Measurements from ENCODE around the gene DNAJC5. TPM values are rescaled to one million over a fixed set of nuclear protein-coding genes. Genes with fewer than 3 reads are reported as not detected.

DNAJC5 gene

GRCh38 chr20:63980806-63981728 lies 86.1 kb downstream of the DNAJC5 start, which contains the start of gene PRPF6:
Gene PRPF6 (plus strand): TSS chr20:63981132. CDS start chr20:63981246, 114 bp downstream.
- Histone ChIP-seq H2BK15ac (ENCODE audit: low read length) (peak within 1 kb of the TSS; percentile 86), H3K27me3 (ENCODE audit: control insufficient read depth in 3 of 3, insufficient read depth in 3 of 3, low read depth in 1 of 3, low read length in 3 of 3) (peaks cover 0 to 3% (median 0%) of the 10 kb centered on the region in 3 experiments), H3K4me2 (ENCODE audit: insufficient read depth, low read length, poor library complexity, severe bottlenecking) (peak within 1 kb of the TSS; percentile 99), H3K27ac (replicated peaks; ENCODE audit: low read length) (peak within 1 kb of the TSS; percentile 85), H3K9me3 (replicated peaks in 1 of 2; ENCODE audit: control insufficient read depth in 2 of 2, insufficient read depth in 1 of 2, low read depth in 1 of 2, low read length in 2 of 2) (no peaks in the 10 kb centered on the region), H2BK120ac (ENCODE audit: low read depth, low read length) (peak within 1 kb of the TSS; percentile 95), H3K79me1 (ENCODE audit: low read depth, low read length) (peaks cover 10% of the 10 kb centered on the region), H3K9ac (ENCODE audit: low read depth, low read length, poor library complexity) (peak within 1 kb of the TSS; percentile 93), H3K23ac (ENCODE audit: low read depth, low read length, poor library complexity) (peak within 1 kb of the TSS; percentile 98), H3K14ac (ENCODE audit: low read length) (peak within 1 kb of the TSS; percentile 96), H4K91ac (ENCODE audit: low read depth, low read length, poor library complexity) (peak within 1 kb of the TSS; percentile 94), H2AK5ac (ENCODE audit: low read depth, low read length) (peak within 1 kb of the TSS; percentile 99), H2AFZ (ENCODE audit: low read length) (peak within 1 kb of the TSS; percentile 88), H3K18ac (ENCODE audit: low read length) (peak within 1 kb of the TSS; percentile 97), H3K4ac (ENCODE audit: low read length) (peak within 1 kb of the TSS; percentile 91), H4K8ac (ENCODE audit: low read depth, low read length) (peak within 1 kb of the TSS; percentile 98), H3K4me3 (ENCODE audit: low read length in 2 of 2) (peak within 1 kb of the TSS; percentile 92 to 93), H2BK5ac (ENCODE audit: low read length) (peak within 1 kb of the TSS; percentile 77), H3K4me1 (ENCODE audit: control insufficient read depth in 2 of 2, insufficient read depth in 1 of 2, low read depth in 1 of 2, low read length in 2 of 2) (peaks cover 11 to 14% of the 10 kb centered on the region in 2 donors), H2BK12ac (ENCODE audit: low read length) (peak within 1 kb of the TSS; percentile 99), H3K36me3 (replicated peaks in 1 of 2; ENCODE audit: control insufficient read depth in 2 of 2, insufficient read depth in 2 of 2, low read length in 2 of 2) (peaks cover 16 to 37% of the 10 kb centered on the region in 2 donors)
- DNase-seq (ENCODE audit: low spot score): peak; percentile 92
- no CpG with 5 or more reads among the region's 75 CpGs for WGBS, 2 donors (ENCODE audit: extremely low coverage in 2 of 2, insufficient read length in 2 of 2, insufficient replicate concordance in 1 of 2)

GRCh38 chr20:63982937-63983336 lies 88.0 kb downstream of the DNAJC5 start:
- no peaks in the 10 kb centered on the region for H3K9me3 ChIP-seq (replicated peaks in 1 of 2; ENCODE audit: control insufficient read depth in 2 of 2, insufficient read depth in 1 of 2, low read depth in 1 of 2, low read length in 2 of 2)
- no peak overlapping the region for H2AFZ ChIP-seq (ENCODE audit: low read length)
- H3K23ac ChIP-seq (ENCODE audit: low read depth, low read length, poor library complexity): no peak overlapping the region
- no peak overlapping the region for H3K27ac ChIP-seq (replicated peaks; ENCODE audit: low read length)
- H3K4me1 ChIP-seq (ENCODE audit: control insufficient read depth in 2 of 2, insufficient read depth in 1 of 2, low read depth in 1 of 2, low read length in 2 of 2): peaks cover 11 to 14% of the 10 kb centered on the region in 2 donors
- H4K91ac ChIP-seq (ENCODE audit: low read depth, low read length, poor library complexity): no peak overlapping the region
- H3K9ac ChIP-seq (ENCODE audit: low read depth, low read length, poor library complexity): peak overlapping the region; percentile 30
- H3K27me3 ChIP-seq (ENCODE audit: control insufficient read depth in 3 of 3, insufficient read depth in 3 of 3, low read depth in 1 of 3, low read length in 3 of 3): peaks cover 0 to 3% (median 0%) of the 10 kb centered on the region in 3 experiments
- H3K18ac ChIP-seq (ENCODE audit: low read length): no peak overlapping the region
- DNase-seq (ENCODE audit: low spot score): no peak
- peaks cover 10% of the 10 kb centered on the region for H3K79me1 ChIP-seq (ENCODE audit: low read depth, low read length)
- H4K8ac ChIP-seq (ENCODE audit: low read depth, low read length): no peak overlapping the region
- H2BK120ac ChIP-seq (ENCODE audit: low read depth, low read length): no peak overlapping the region
- no peak overlapping the region for H2BK15ac ChIP-seq (ENCODE audit: low read length)
- H2BK5ac ChIP-seq (ENCODE audit: low read length): no peak overlapping the region
- WGBS, 2 donors (ENCODE audit: extremely low coverage in 2 of 2, insufficient read length in 2 of 2, insufficient replicate concordance in 1 of 2): no CpG with 5 or more reads among the region's 14 CpGs
- no peak overlapping the region for H3K4me3 ChIP-seq (ENCODE audit: low read length in 2 of 2)
- no peak overlapping the region for H2BK12ac ChIP-seq (ENCODE audit: low read length)
- peaks cover 20 to 54% of the 10 kb centered on the region in 2 donors for H3K36me3 ChIP-seq (replicated peaks in 1 of 2; ENCODE audit: control insufficient read depth in 2 of 2, insufficient read depth in 2 of 2, low read length in 2 of 2)
- H2AK5ac ChIP-seq (ENCODE audit: low read depth, low read length): no peak overlapping the region
- no peak overlapping the region for H3K14ac ChIP-seq (ENCODE audit: low read length)
- no peak overlapping the region for H3K4me2 ChIP-seq (ENCODE audit: insufficient read depth, low read length, poor library complexity, severe bottlenecking)
- H3K4ac ChIP-seq (ENCODE audit: low read length): no peak overlapping the region

Small RNAs within 50 kb of the gene (small RNA-seq; reads per million reads assigned to genes)
- gene MIR647 (ENCODE audit: insufficient read depth) (not detected), gene MIR941-2 (ENCODE audit: insufficient read depth) (not detected), gene MIR941-4 (ENCODE audit: insufficient read depth) (not detected), gene MIR941-5 (ENCODE audit: insufficient read depth) (not detected), gene RNU1-134P (ENCODE audit: insufficient read depth) (not detected)
